Adrenal gland (tissue), 5 donors: ENCODE results near the gene KCTD17.

Source experiments
- CTCF ChIP-seq, 6 experiments: fragments of 450-650 bp in 4 of 6; fragments of 200-600 bp in 2 of 6; sonication (generic) in 1 of 6; IDR thresholded peaks; 1 replicate in 5 of 6; 2 replicates in 1 of 6; pipeline versions ENCODE4 v1.5.1 to v1.8.0; 2016 to 2021; ENCODE audit warnings: antibody characterized with exemption in 6 of 6, mild to moderate bottlenecking in 2 of 6, moderate library complexity in 1 of 6
- POLR2A ChIP-seq, 2 donors: fragments of 450-650 bp; IDR thresholded peaks; one replicate each; pipeline ENCODE4 v1.6.1; 2017; ENCODE audit warnings: antibody characterized with exemption in 2 of 2, mild to moderate bottlenecking in 2 of 2, moderate library complexity in 1 of 2
- donor health status: DM: no; HTN: no; CAD: no.

GRCh38 chr22:37069319-37069718 lies 17.8 kb downstream of the KCTD17 start:
- TF ChIP-seq CTCF (IDR thresholded peaks at IDR 0.05) = no peak
- no peak for TF ChIP-seq POLR2A (IDR thresholded peaks at IDR 0.05)
